HG02885 (cell line): ENCODE results near the gene ANP32A.

Source experiments
- ATAC-seq: cut with Tn5 transposase; IDR thresholded peaks from one replicate; pipeline ENCODE4 v1.9.1; 2021; ENCODE audit warnings: mild to moderate bottlenecking; ENCODE audit not compliant: unreplicated experiment, poor library complexity

ANP32A gene

DNA sequence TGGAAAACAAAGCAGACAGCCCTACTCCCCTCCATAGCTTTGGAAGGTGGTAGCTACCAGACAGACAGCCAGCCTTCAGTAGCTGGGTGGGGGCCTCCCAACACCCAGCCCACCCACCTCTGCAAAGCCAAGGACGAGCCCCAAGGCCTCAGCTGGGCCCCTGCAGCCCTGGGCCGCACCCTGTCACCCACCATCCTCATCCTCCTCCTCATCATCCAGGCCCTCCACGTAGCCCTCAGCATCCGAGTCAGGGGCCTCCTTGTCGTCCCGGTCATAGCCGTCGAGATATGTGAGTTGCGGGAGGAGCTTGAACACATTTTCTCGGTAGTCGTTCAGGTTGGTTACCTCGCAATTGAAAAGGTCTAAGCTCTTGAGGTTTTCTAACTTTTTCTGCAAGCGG lies 36.5 kb downstream of the ANP32A start:
- no peak for ATAC-seq

DNA sequence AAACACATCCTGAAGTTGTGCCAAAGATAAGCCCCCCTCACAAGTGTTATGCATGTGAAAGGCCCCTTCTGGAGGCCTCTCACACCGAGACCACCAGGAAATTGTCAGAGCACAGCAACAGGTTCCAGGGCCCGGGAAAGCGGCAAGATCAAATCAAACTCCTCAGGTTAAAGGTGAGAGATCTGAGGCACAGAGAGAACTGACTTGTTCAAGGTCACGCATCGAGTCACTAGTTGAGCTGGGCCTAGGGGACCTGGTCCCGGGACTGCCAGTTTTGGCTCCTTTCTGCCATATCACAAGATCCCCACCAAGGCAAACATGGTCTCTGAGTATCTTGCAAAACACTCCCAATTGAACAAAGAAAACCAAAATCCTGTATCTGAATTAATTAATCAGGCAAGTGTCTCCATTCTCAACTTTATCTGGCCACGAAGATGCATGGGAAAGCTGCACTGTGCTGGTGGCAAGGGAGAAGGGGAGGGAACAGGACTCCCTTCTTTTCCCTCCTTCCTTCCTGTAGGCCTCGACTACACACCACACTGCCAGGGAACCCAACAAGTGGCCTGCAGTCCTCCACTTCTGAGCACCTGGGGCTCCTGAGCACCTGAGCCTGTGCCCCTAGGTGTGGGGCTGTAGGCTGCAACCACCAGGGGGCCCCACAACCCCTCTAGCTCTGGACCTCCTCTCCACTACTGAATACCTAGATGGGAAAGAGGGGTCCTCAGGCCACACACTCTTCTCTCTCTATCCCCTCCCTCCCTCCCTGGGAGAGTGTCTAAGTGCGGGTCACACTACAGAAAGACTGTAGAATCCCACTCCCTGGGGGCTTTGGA lies 37.3 kb downstream of the ANP32A start:
- ATAC-seq: no peak

- ATAC-seq: no peak
Measured at GRCh38 chr15:68782589-68783161, 38.0 kb downstream of the ANP32A start.

- ATAC-seq: no peak
Measured at GRCh38 chr15:68781766-68782588, 38.7 kb downstream of the ANP32A start.

DNA sequence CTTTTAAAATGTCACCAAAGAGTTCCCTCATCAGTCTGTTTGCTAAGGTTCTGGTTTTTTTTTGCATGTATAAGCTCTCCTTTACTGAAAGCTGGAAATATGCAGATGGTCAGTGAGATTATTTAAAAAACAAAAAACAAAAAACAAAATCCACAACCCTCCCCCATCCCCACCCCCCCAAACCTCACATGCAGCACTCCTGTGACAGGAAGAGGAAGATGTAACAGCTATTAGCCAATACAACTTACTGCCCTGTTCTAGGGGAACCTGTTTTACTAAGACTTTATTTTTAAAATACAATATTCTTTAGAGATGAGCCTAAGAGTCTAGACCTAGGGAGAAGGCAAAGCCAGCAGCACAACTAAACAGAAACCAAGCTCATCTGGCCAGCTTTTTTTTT lies 39.5 kb downstream of the ANP32A start:
- ATAC-seq: no peak

DNA sequence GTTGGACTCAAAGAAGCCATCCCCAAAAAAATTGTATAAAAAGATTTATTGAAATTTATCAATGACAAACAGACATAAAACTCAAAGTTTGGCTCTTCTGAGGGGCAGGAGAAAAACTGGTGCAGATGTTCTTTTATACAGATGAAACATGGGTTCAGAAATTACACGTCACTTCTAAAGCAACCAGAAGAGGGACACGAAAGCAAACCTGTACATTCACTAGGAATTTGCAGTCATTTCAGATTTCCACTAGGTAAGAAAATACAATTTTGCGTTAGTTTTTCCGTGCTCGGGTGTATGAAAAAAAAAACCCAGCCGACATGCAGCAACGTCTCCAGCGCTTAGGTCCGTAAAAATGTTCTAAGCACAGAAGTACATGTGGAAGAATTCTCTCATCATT lies 41.8 kb downstream of the ANP32A start:
- ATAC-seq: no peak

DNA sequence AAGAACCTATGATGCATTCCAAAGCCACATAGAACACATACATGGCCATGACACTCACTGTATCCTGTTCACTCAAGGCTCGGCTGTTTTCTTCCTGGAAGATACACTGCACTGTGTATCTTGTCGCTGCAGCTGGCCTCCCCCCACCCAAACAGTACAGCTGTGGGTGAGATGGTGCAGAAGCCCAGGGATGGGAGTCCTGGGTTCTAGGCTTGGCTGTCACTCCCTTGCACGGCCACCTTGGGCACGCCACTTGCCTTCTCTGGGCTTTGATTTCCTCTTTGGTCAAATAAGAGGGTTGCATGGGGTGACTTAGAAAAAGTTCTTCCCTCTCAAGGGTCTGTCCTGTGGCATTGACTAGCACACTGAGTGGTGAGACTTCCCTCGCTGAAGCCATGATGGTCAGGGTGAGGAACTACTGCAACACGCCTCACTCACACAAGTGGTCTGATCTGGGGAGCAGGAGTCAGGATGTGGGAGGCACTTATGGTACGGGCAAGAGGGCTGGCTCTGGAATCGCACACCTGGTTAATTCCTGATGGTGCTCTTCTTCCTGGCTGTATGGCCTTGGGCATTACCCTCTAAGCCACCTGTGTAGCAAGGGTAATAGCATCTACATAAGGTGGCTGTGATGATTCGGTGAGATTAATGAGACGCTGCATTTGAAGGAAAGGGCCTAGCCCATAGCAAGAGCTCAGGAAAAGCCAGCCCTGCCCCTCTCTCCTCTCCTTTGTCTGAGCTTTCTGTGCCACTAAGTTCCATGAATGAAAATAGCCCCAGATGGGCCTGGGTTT lies 44.0 kb downstream of the ANP32A start:
- ATAC-seq: no peak

DNA sequence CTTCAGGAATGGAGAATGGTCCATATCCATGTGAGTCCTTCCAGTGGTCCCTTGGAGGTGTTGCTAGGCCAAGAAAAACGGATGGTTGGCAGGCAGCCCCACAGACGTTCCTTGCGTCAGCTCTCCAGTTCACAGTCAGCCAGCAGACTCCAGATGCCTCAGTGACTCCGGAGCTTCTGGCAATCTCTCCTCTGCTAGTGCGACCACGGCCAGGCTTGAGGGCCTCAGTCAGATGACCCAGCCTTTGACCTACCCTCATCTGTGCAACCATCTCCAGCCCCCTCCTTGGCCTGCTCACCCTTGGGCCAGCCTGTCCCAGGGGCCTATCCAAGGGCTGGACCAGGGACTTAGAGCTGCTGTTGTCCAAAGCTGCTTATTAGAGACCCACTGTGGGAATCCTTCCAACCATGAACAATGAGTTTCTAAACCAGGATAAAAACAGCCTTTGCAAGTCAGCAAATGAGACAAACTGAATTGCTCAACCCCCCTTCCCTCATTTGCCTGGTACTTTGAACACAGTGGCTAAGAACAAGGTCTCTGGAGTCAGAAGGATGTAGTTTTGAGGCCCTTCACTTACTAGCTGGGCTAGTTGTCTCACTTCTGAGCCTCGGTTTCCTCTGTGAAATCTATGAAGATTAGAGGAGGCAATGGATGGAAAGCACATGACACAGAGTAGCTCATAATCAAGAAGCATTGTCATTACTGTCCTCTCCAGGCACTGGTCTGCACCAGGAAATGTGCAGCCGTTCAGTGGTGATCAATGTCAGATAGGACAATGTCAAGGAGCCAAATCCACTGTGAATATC lies 44.8 kb downstream of the ANP32A start:
- ATAC-seq: no peak

DNA sequence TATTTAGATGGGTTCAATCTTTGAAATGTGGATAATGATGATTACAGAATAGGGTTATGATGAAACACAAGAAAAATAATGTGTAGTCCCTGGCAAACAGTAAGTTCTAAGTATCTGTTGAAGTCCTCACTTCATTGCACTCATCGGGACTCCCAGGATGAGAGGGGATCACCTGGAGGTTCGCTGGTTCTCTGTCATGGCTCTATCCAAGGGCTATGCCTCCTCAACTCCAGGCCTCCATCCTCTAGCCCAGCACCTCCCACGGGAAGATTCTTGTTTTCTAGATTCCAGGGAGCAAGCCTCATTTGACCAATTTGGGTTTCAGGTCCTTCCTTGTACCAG lies 45.5 kb downstream of the ANP32A start:
- ATAC-seq: no peak

- no peak for ATAC-seq
Measured at GRCh38 chr15:68774521-68775235, 46.0 kb downstream of the ANP32A start.

GRCh38 chr15:68774120-68774519 lies 46.6 kb downstream of the ANP32A start:
- ATAC-seq: no peak

DNA sequence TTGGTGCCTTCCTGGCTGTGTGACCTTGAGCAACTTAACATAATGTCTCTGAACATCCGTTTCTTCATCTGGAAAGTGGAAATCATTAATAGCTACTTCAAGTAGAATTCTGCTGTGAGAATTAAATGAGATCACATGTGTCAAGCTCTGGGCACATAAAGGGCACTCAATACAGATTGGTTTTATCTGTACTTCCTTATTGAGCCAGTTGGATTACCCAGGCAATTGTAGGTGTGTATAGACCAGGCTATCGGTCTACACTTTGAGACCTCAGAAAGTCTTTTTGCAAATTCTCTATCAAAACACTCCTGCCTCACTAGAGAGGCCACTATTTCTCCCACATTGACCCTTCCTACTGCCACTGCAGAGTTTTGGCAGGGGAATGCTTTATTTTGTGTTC lies 47.7 kb downstream of the ANP32A start:
- ATAC-seq: no peak

DNA sequence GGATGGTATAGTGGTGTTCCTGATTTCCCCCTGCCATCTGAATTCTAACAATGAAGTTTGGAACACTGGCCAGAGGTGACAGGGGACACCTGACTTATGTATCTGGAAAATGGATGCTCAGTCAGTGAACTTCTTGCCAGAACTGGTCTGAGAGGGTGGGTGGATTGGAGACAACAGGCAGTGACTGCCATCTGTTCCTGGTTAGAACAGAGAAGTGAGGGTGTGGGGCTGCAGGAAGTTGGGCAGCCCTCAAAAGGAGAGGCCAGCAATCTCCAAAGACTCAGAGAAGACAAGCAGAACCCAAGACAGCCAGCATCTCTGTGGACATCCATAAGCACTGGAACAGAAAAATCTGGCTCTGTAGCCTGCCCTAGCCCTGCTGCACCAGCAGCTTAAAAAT lies 50.5 kb downstream of the ANP32A start:
- ATAC-seq: no peak

DNA sequence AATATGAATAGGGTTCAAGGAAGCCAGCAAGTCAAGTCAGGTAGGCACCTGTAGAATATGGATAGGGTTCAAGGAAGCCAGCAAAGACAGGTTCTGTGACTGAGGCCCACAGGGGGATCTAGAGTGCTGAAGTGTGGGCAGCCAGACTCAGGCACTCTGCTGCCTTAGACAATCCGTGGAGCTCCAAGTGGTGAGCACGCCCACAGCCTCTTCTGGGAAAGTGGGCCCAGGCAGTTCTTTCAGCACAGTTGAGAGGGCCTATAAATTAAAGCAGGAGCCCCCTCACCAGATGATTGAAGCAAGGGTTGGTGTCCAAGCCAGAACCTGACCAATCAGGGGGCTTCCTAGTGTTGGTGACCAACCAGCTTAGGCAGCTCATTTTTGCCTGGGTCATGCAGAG lies 51.0 kb downstream of the ANP32A start:
- no peak for ATAC-seq

GRCh38 chr15:68768321-68768720 lies 52.4 kb downstream of the ANP32A start:
- no peak for ATAC-seq

DNA sequence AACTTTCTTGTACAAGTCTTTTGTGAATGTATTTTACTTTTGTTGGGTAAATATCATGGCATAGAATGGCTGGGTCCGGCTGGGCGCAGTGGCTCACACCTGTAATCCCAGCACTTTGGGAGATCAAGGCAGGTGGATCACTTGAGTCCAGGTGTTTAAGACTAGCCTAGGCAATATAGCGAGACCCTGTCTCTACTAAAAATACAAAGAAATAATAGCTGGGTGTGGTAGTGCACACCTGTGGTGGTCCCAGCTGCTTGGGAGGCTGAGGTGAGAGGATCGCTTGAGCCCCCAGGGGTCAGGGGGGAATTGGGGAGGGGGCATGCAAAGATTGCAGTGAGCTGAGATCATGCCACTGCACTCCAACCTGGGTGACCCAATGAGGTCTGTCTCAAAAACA lies 52.9 kb downstream of the ANP32A start:
- ATAC-seq: no peak

- ATAC-seq: no peak
Measured at GRCh38 chr15:68765602-68766368, 54.9 kb downstream of the ANP32A start.

DNA sequence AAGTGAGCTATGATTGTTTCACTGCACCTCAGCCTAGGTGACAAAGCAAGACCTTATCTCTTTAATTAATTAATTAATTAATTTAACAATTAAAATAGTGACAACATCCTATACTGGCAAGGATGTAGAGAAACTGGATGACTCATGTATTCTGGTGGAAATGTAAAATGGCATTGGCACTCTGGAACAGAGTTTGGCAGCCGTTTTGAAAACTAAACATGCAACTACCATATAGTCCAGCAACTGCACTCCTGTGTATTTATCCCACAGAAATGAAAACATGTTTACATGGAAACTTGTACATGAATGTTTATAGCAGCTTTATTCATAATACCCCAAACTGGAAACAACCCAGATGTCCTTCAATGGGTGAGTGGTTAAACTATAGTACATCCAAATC lies 56.6 kb downstream of the ANP32A start:
- no peak for ATAC-seq
